NT2/D1 (cell line): ENCODE results near the gene ZDHHC18.

ENCODE experiments used
- YY1 ChIP-seq: IDR thresholded peaks from 2 replicates; pipeline ENCODE4 v1.6.1; 2011; ENCODE audit not compliant: insufficient read length, insufficient read depth
- ZNF274 ChIP-seq: IDR thresholded peaks from 2 replicates; pipeline ENCODE4 v1.6.1; 2011; ENCODE audit warnings: mild to moderate bottlenecking, low read depth, low read length

GRCh38 chr1:26848941-26849774 is 22.7 kb downstream of the ZDHHC18 start:
- no peak for TF ChIP-seq ZNF274
- no peak for TF ChIP-seq YY1
